ENCODE data around the gene ROBO1. TPM values are rescaled to one million over a fixed set of nuclear protein-coding genes. Genes with fewer than 3 reads are reported as not detected.

ROBO1 gene
- total and polyA plus RNA-seq, 2 donors (not counting 1 experiment from before 2014, with no cell fraction given): 0.27 to 3.2 TPM

DNA sequence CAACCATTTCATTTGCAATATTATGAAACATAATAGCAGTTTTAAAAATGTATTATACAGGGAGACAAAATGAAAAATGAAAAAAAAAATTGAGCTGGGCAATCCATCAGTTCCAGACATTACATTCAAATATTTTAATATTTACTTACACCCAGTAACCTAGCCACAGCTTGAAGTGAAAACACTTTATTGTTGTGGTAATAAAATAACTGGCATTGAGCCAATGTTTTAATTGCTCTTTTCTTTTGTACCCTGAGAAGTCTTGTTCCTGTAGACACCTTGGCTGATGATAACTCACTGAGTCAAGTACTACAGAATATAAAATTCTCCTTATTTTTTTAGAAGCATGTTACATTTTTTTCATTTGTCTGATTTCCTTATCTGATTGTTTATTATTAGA lies 180.6 kb downstream of the ROBO1 start:
- no peak overlapping the region for H3K27ac Mint-ChIP-seq
- H3K79me2 ChIP-seq (ENCODE audit: control insufficient read depth, insufficient read depth, low read length): no peaks in the 10 kb centered on the region
- DNase-seq (no peak), ATAC-seq (ENCODE audit: low read depth) (no peak)
- TF ChIP-seq, protein P1, sequence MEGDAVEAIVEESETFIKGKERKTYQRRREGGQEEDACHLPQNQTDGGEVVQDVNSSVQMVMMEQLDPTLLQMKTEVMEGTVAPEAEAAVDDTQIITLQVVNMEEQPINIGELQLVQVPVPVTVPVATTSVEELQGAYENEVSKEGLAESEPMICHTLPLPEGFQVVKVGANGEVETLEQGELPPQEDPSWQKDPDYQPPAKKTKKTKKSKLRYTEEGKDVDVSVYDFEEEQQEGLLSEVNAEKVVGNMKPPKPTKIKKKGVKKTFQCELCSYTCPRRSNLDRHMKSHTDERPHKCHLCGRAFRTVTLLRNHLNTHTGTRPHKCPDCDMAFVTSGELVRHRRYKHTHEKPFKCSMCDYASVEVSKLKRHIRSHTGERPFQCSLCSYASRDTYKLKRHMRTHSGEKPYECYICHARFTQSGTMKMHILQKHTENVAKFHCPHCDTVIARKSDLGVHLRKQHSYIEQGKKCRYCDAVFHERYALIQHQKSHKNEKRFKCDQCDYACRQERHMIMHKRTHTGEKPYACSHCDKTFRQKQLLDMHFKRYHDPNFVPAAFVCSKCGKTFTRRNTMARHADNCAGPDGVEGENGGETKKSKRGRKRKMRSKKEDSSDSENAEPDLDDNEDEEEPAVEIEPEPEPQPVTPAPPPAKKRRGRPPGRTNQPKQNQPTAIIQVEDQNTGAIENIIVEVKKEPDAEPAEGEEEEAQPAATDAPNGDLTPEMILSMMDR (IDR thresholded peaks at IDR 0.05): no peak
- TF ChIP-seq EZH2 (IDR thresholded peaks at IDR 0.05; ENCODE audit: borderline replicate concordance, insufficient read depth, low read depth, low read length, poor library complexity, severe bottlenecking): no peak
- no peaks in the 10 kb centered on the region for H3K36me3 ChIP-seq (replicated peaks in 1 of 2; ENCODE audit: control extremely low read depth in 1 of 2, control insufficient read depth in 1 of 2, extremely low read depth in 1 of 2, insufficient read depth in 2 of 2, low read length in 1 of 2)
- H3K27me3 Mint-ChIP-seq: no peaks in the 10 kb centered on the region
- no peaks in the 10 kb centered on the region for H3K4me1 ChIP-seq (ENCODE audit: control insufficient read depth in 2 of 2, insufficient read depth in 2 of 2, low read length in 2 of 2)
- no peak overlapping the region for H3K27ac ChIP-seq (ENCODE audit: low read length in 2 of 2)
- no peak overlapping the region for H3K9ac ChIP-seq (ENCODE audit: low read length)
- no peaks in the 10 kb centered on the region for H3K9me3 Mint-ChIP-seq (ENCODE audit: insufficient read depth)
- H3K4me3 ChIP-seq (ENCODE audit: control extremely low read depth in 1 of 5, extremely low read depth in 1 of 5, insufficient read depth in 1 of 5, low read depth in 2 of 5, low read length in 4 of 5): no peak overlapping the region
- no peak overlapping the region for H3K4me3 Mint-ChIP-seq
- POLR2A ChIA-PET: no interaction called here
- CTCF ChIA-PET: no interaction called here
- H3K4me2 ChIP-seq (replicated peaks; ENCODE audit: low read depth, low read length, poor library complexity, severe bottlenecking): no peak overlapping the region
- no peak overlapping the region for H2AFZ ChIP-seq (ENCODE audit: insufficient read depth, low read depth, low read length, poor library complexity, severe bottlenecking)
- no peaks in the 10 kb centered on the region for H3K9me3 ChIP-seq (ENCODE audit: control extremely low read depth in 1 of 3, control insufficient read depth in 2 of 3, insufficient read depth in 1 of 3, low read length in 2 of 3)
- H4K20me1 ChIP-seq (ENCODE audit: control insufficient read depth, insufficient read depth, low read length, poor library complexity, severe bottlenecking): no peaks in the 10 kb centered on the region
- intact Hi-C loops (cut with micrococcal nuclease): no loop called here
- no peaks in the 10 kb centered on the region for H3K4me1 Mint-ChIP-seq
- no peaks in the 10 kb centered on the region for H3K27me3 ChIP-seq (replicated peaks in 1 of 4; ENCODE audit: control extremely low read depth in 1 of 4, control insufficient read depth in 3 of 4, insufficient read depth in 4 of 4, low read length in 3 of 4)

DNA sequence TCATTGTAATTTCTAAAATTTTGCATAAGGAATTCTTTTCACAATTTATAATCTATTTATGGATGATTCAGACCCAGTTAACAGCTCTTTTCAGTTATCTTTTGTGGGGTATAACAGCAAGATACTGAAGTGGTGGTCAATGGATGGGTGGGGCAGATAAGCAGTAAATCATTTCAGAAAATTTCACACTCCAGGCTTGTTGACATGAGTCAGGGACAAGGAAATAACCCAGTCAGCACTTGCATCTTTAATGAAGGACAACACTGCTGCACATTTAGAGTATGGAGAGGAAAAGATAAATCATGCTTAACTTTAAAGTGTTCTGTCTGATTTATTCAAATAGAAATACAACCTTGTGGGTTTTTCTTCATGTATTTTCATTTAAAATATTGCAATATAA lies 181.6 kb downstream of the ROBO1 start:
- no peaks in the 10 kb centered on the region for H3K9me3 ChIP-seq (ENCODE audit: control extremely low read depth in 1 of 3, control insufficient read depth in 2 of 3, insufficient read depth in 1 of 3, low read length in 2 of 3)
- H3K9me3 Mint-ChIP-seq (ENCODE audit: insufficient read depth): no peaks in the 10 kb centered on the region

More for the DNA sequence above, 181.6 kb downstream of the ROBO1 start:
- no peak overlapping the region for H2AFZ ChIP-seq (ENCODE audit: insufficient read depth, low read depth, low read length, poor library complexity, severe bottlenecking)
- POLR2A ChIA-PET: no interaction called here
- Mint-ChIP-seq H3K4me1 (no peaks in the 10 kb centered on the region), H3K4me3 (no peak overlapping the region), H3K27ac (no peak overlapping the region), H3K27me3 (no peaks in the 10 kb centered on the region)
- intact Hi-C loops (cut with micrococcal nuclease): no loop called here
- no peak overlapping the region for H3K9ac ChIP-seq (ENCODE audit: low read length)
- no peaks in the 10 kb centered on the region for H3K27me3 ChIP-seq (replicated peaks in 1 of 4; ENCODE audit: control extremely low read depth in 1 of 4, control insufficient read depth in 3 of 4, insufficient read depth in 4 of 4, low read length in 3 of 4)
- ATAC-seq (ENCODE audit: low read depth) (no peak), DNase-seq (no peak)
- no peaks in the 10 kb centered on the region for H4K20me1 ChIP-seq (ENCODE audit: control insufficient read depth, insufficient read depth, low read length, poor library complexity, severe bottlenecking)
- TF ChIP-seq, protein P1 (IDR thresholded peaks at IDR 0.05): no peak
- no peak for TF ChIP-seq EZH2 (IDR thresholded peaks at IDR 0.05; ENCODE audit: borderline replicate concordance, insufficient read depth, low read depth, low read length, poor library complexity, severe bottlenecking)
- no peaks in the 10 kb centered on the region for H3K36me3 ChIP-seq (replicated peaks in 1 of 2; ENCODE audit: control extremely low read depth in 1 of 2, control insufficient read depth in 1 of 2, extremely low read depth in 1 of 2, insufficient read depth in 2 of 2, low read length in 1 of 2)
- H3K4me1 ChIP-seq (ENCODE audit: control insufficient read depth in 2 of 2, insufficient read depth in 2 of 2, low read length in 2 of 2): no peaks in the 10 kb centered on the region
- no peak overlapping the region for H3K27ac ChIP-seq (ENCODE audit: low read length in 2 of 2)
- no peak overlapping the region for H3K4me3 ChIP-seq (ENCODE audit: control extremely low read depth in 1 of 5, extremely low read depth in 1 of 5, insufficient read depth in 1 of 5, low read depth in 2 of 5, low read length in 4 of 5)
- CTCF ChIA-PET: no interaction called here
- no peaks in the 10 kb centered on the region for H3K79me2 ChIP-seq (ENCODE audit: control insufficient read depth, insufficient read depth, low read length)
- no peak overlapping the region for H3K4me2 ChIP-seq (replicated peaks; ENCODE audit: low read depth, low read length, poor library complexity, severe bottlenecking)

All from B cell (primary cell).